ENCODE results near the gene MRPL45. TPM values are rescaled to one million over a fixed set of nuclear protein-coding genes. Genes with fewer than 3 reads are reported as not detected.
A peak's percentile ranks its signal among the peaks of the same experiment; 100 is the strongest.

MRPL45 gene
- total and polyA plus RNA-seq, 2 of the 13 experiments (the other 11 are each of a cell fraction or from before 2014, with no cell fraction given): 89.5 to 157 TPM

DNA sequence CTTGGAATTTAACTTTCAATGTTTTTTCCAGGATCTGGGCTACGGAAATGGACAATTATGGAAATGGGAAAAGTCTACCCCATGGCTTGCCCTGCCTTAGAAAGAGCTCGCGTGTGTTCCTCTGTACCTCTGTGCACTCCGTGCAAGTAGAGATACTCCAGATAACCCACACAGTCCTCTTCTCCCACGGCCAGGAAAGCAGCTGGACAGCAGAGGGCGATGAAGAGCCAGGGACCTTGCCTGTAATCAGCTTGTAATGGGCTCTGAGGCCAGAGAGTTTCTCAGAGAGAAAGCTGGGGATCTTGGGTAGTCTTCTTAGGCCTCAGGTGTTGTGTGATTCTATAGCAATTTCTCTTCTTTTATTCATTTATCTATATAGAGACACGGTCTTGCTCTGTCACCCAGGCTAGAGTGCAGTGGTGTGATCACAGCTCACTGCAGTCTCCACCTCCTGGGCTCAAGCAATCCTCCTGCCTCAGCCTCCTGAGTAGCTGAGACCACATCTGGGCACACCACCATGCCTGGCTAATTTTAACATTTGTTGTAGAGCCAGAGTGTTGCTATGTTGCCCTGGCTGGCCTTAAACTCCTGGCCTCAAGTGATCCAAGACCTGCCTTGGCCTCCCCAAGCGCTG lies 52.2 kb downstream of the MRPL45 start (continued):
- TF ChIP-seq ZMYM3 (CRISPR knock-in tag; IDR thresholded peaks at IDR 0.05): 0 out of 2 replicates have a peak, but pooled peaks have one; percentile 33
- no peak for TF ChIP-seq ZNF3 (CRISPR knock-in tag; IDR thresholded peaks at IDR 0.05)
- TF ChIP-seq CCDC6 (CRISPR knock-in tag; IDR thresholded peaks at IDR 0.05): no peak
- TF ChIP-seq, protein P1, sequence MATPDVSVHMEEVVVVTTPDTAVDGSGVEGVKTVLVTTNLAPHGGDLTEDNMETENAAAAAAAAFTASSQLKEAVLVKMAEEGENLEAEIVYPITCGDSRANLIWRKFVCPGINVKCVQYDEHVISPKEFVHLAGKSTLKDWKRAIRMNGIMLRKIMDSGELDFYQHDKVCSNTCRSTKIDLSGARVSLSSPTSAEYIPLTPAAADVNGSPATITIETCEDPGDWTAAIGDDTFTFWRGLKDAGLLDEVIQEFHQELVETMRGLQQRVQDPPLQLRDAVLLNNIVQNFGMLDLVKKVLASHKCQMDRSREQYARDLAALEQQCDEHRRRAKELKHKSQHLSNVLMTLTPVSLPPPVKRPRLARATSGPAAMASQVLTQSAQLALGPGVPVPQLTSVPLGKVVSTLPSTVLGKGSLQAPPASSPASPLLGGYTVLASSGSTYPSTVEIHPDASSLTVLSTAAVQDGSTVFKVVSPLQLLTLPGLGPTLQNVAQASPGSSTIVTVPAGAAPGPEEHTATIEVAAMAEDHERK (CRISPR knock-in tag; IDR thresholded peaks at IDR 0.05; ENCODE audit: low read depth): 0 out of 2 replicates have a peak, but pooled peaks have one; percentile 2
- no peak for TF ChIP-seq ESRRA (CRISPR knock-in tag; IDR thresholded peaks at IDR 0.05; ENCODE audit: low read depth)
- TF ChIP-seq ZNF639 (CRISPR knock-in tag; conservative IDR thresholded peaks at IDR 0.05): no peak
- TF ChIP-seq THAP11 (CRISPR knock-in tag; IDR thresholded peaks at IDR 0.05): peak; percentile 40
- TF ChIP-seq, protein P2, sequence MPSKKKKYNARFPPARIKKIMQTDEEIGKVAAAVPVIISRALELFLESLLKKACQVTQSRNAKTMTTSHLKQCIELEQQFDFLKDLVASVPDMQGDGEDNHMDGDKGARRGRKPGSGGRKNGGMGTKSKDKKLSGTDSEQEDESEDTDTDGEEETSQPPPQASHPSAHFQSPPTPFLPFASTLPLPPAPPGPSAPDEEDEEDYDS (CRISPR knock-in tag; IDR thresholded peaks at IDR 0.05): peak; percentile 33; the same call in 1 of the 2 replicates
- 0 out of 2 replicates have a peak, but pooled peaks have one; percentile 13 for TF ChIP-seq SETDB1 (CRISPR knock-in tag; IDR thresholded peaks at IDR 0.05; ENCODE audit: borderline replicate concordance)
- TF ChIP-seq RAD21 (CRISPR knock-in tag; IDR thresholded peaks at IDR 0.05): peak; percentile 91
- no peak; the same call in 1 of the 2 replicates for TF ChIP-seq MYC (CRISPR knock-in tag; IDR thresholded peaks at IDR 0.05; ENCODE audit: borderline replicate concordance)
- 0 out of 2 replicates have a peak, but pooled peaks have one; percentile 7 for TF ChIP-seq RXRA (CRISPR knock-in tag; IDR thresholded peaks at IDR 0.05)
- TF ChIP-seq FOSL2 (CRISPR knock-in tag; IDR thresholded peaks at IDR 0.05): peak; percentile 48; the same call in 1 of the 2 replicates
- no peak for TF ChIP-seq ZNF7 (CRISPR knock-in tag; IDR thresholded peaks at IDR 0.05)
- peak; percentile 62 for TF ChIP-seq SAP130 (CRISPR knock-in tag; IDR thresholded peaks at IDR 0.05; ENCODE audit: low read depth)
- 0 out of 2 replicates have a peak, but pooled peaks have one; percentile 53 for TF ChIP-seq PATZ1 (CRISPR knock-in tag; IDR thresholded peaks at IDR 0.05)
- TF ChIP-seq PLRG1 (conservative IDR thresholded peaks at IDR 0.05): no peak
- TF ChIP-seq, protein P3, sequence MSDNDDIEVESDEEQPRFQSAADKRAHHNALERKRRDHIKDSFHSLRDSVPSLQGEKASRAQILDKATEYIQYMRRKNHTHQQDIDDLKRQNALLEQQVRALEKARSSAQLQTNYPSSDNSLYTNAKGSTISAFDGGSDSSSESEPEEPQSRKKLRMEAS (IDR thresholded peaks at IDR 0.05): no peak; the same call in 1 of the 2 replicates
- TF ChIP-seq, protein P4, sequence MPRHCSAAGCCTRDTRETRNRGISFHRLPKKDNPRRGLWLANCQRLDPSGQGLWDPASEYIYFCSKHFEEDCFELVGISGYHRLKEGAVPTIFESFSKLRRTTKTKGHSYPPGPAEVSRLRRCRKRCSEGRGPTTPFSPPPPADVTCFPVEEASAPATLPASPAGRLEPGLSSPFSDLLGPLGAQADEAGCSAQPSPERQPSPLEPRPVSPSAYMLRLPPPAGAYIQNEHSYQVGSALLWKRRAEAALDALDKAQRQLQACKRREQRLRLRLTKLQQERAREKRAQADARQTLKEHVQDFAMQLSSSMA (CRISPR knock-in tag; IDR thresholded peaks at IDR 0.05): no peak
- no peak for TF ChIP-seq E2F1 (CRISPR knock-in tag; IDR thresholded peaks at IDR 0.05)
- peak; percentile 35; the same call in 1 of the 2 replicates for TF ChIP-seq ZNF792 (CRISPR knock-in tag; IDR thresholded peaks at IDR 0.05)
- TF ChIP-seq TEAD2 (CRISPR knock-in tag; IDR thresholded peaks at IDR 0.05): no peak
- TF ChIP-seq ZNF253 (CRISPR knock-in tag; IDR thresholded peaks at IDR 0.05; ENCODE audit: borderline replicate concordance): no peak
- 0 out of 2 replicates have a peak, but pooled peaks have one; percentile 39 for TF ChIP-seq ZNF772 (CRISPR knock-in tag; IDR thresholded peaks at IDR 0.05)
